HepG2 (cell line): ENCODE results near the gene UNC5A.

Experiments
- IRX3 ChIP-seq: sonication (generic); formaldehyde crosslinking; IDR thresholded peaks from 2 replicates; pipeline ENCODE4 v1.8.1; 2023; ENCODE audit warnings: mild to moderate bottlenecking, low read depth, missing genetic modification reagents, borderline replicate concordance
- MAZ ChIP-seq, 2 experiments: sonication (generic) in 1 of 2; formaldehyde crosslinking in 1 of 2; IDR thresholded peaks; 2 replicates each; pipeline versions ENCODE4 v1.5.0 to v1.6.1; 2012 to 2020; ENCODE audit warnings: low read depth in 2 of 2, mild to moderate bottlenecking in 2 of 2, borderline replicate concordance in 1 of 2, improper control_type of control experiment in 1 of 2, low read length in 1 of 2, missing genetic modification reagents in 1 of 2, moderate library complexity in 1 of 2
- TF ChIP-seq, protein P1 (sequence below): sonication (generic); formaldehyde crosslinking; IDR thresholded peaks from 2 replicates; pipeline ENCODE4 v1.5.0; 2020; ENCODE audit warnings: mild to moderate bottlenecking, missing genetic modification reagents, moderate library complexity

DNA sequence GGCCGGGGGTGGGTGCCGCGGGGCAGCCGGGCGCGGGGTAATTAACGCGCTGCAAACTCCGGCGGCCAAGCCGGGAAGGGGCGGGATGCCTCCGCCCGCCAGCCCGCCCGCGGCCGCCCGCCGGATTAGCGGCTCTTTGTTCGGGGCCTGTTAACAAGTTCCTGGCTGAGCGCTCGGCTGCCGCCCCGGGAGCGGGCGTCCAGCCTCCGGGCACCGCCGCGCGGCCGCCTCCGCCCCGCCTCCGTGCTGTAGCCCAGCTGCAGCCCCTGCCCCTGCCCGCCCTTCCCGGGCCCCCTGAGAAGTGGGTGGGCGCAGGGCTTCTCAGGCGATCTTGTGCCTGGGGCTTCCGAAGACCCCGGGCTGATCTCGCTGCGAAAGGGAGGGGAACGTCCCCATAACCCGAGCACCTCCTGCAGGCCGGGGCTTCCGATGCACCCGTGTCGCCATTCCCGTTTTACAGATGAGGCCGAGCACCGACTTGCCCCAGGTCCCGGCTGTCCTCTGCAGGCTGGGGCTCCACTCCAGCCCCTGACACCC lies 7.5 kb downstream of the UNC5A start:
- no peak for TF ChIP-seq MAZ (IDR thresholded peaks at IDR 0.05; ENCODE audit: borderline replicate concordance, low read depth, low read length)
- TF ChIP-seq MAZ (CRISPR knock-in tag; IDR thresholded peaks at IDR 0.05; ENCODE audit: low read depth), result 0 out of 2 replicates have a peak, but pooled peaks have one; percentile 34
- TF ChIP-seq IRX3 (CRISPR knock-in tag), result no peak
- TF ChIP-seq, protein P1, sequence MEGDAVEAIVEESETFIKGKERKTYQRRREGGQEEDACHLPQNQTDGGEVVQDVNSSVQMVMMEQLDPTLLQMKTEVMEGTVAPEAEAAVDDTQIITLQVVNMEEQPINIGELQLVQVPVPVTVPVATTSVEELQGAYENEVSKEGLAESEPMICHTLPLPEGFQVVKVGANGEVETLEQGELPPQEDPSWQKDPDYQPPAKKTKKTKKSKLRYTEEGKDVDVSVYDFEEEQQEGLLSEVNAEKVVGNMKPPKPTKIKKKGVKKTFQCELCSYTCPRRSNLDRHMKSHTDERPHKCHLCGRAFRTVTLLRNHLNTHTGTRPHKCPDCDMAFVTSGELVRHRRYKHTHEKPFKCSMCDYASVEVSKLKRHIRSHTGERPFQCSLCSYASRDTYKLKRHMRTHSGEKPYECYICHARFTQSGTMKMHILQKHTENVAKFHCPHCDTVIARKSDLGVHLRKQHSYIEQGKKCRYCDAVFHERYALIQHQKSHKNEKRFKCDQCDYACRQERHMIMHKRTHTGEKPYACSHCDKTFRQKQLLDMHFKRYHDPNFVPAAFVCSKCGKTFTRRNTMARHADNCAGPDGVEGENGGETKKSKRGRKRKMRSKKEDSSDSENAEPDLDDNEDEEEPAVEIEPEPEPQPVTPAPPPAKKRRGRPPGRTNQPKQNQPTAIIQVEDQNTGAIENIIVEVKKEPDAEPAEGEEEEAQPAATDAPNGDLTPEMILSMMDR (CRISPR knock-in tag), result peak; percentile 58
